Measurements from ENCODE around the gene IRF9. TPM values are rescaled to one million over a fixed set of nuclear protein-coding genes. Genes with fewer than 3 reads are reported as not detected.

Gene IRF9
- total and polyA plus RNA-seq, 2 of the 13 experiments (the other 11 are each of a cell fraction or from before 2014, with no cell fraction given), result 14.9 to 49.7 TPM

DNA sequence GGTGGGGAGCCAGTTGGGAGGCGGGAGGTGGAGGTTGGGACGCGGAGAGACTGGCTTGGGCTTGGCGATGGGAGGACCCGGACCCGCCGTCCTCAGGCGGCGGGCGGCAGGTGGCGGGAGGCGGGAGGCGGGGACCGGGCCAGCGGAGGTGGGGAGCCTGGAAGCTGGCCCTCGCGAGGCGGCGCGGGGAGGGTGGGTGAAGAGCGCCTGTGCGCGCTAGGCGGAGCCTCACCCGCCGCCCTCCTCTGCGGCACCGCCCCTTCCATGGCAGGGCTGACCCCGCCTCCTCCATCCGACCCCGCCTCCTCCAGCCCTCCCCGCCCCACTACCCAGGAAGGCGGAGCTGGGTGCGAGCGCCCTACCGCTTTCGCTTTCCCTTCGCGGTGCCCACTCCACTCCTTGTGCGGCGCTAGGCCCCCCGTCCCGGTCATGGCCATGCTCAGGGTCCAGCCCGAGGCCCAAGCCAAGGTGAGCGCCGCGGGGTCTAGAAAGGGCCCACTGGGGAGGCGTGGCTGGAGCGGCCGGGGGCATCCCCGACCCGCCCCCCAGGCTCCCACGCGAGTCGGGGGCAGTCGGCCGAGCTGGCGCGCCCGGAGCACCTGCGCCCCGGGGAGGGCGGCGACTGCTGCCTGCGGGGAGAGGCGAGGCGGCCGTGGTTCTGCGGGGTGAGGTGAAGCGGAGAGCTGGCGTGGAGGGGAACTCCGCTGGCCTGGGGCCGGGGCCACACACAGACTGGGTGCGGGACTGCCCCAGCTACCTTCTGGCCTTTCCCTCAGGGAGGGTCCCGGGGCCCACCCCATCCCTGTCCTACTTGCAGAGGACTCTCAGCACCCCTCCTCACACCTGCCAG lies 25.0 kb upstream of the IRF9 start, which contains the start of gene PSME1 (continued):
- no peak; the same call in 1 of the 2 replicates for TF ChIP-seq ZHX2 (IDR thresholded peaks at IDR 0.05; ENCODE audit: low read depth)
- TF ChIP-seq ZHX2 (CRISPR knock-in tag; IDR thresholded peaks at IDR 0.05; ENCODE audit: borderline replicate concordance), result 0 out of 2 replicates have a peak, but pooled peaks have one; percentile 89
- TF ChIP-seq HOXD1 (CRISPR knock-in tag; IDR thresholded peaks at IDR 0.05), result peak; percentile 21; the same call in 1 of the 2 replicates
- TF ChIP-seq UBTF (CRISPR knock-in tag; IDR thresholded peaks at IDR 0.05), result peak; percentile 100
- no peak; the same call in 1 of the 2 replicates for TF ChIP-seq ZNF484 (CRISPR knock-in tag; IDR thresholded peaks at IDR 0.05; ENCODE audit: borderline replicate concordance, low read depth)
- no peak for TF ChIP-seq ZNF496 (CRISPR knock-in tag; IDR thresholded peaks at IDR 0.05; ENCODE audit: insufficient replicate concordance)
- TF ChIP-seq, protein P1, sequence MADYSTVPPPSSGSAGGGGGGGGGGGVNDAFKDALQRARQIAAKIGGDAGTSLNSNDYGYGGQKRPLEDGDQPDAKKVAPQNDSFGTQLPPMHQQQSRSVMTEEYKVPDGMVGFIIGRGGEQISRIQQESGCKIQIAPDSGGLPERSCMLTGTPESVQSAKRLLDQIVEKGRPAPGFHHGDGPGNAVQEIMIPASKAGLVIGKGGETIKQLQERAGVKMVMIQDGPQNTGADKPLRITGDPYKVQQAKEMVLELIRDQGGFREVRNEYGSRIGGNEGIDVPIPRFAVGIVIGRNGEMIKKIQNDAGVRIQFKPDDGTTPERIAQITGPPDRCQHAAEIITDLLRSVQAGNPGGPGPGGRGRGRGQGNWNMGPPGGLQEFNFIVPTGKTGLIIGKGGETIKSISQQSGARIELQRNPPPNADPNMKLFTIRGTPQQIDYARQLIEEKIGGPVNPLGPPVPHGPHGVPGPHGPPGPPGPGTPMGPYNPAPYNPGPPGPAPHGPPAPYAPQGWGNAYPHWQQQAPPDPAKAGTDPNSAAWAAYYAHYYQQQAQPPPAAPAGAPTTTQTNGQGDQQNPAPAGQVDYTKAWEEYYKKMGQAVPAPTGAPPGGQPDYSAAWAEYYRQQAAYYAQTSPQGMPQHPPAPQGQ (CRISPR knock-in tag; IDR thresholded peaks at IDR 0.05; ENCODE audit: borderline replicate concordance), result no peak
- peak; percentile 64; the same call in 1 of the 2 replicates for TF ChIP-seq KLF6 (CRISPR knock-in tag; IDR thresholded peaks at IDR 0.05)
- no peak for TF ChIP-seq ZNF572 (CRISPR knock-in tag; IDR thresholded peaks at IDR 0.05)
- TF ChIP-seq, protein P2, sequence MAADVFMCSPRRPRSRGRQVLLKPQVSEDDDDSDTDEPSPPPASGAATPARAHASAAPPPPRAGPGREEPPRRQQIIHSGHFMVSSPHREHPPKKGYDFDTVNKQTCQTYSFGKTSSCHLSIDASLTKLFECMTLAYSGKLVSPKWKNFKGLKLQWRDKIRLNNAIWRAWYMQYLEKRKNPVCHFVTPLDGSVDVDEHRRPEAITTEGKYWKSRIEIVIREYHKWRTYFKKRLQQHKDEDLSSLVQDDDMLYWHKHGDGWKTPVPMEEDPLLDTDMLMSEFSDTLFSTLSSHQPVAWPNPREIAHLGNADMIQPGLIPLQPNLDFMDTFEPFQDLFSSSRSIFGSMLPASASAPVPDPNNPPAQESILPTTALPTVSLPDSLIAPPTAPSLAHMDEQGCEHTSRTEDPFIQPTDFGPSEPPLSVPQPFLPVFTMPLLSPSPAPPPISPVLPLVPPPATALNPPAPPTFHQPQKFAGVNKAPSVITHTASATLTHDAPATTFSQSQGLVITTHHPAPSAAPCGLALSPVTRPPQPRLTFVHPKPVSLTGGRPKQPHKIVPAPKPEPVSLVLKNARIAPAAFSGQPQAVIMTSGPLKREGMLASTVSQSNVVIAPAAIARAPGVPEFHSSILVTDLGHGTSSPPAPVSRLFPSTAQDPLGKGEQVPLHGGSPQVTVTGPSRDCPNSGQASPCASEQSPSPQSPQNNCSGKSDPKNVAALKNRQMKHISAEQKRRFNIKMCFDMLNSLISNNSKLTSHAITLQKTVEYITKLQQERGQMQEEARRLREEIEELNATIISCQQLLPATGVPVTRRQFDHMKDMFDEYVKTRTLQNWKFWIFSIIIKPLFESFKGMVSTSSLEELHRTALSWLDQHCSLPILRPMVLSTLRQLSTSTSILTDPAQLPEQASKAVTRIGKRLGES (CRISPR knock-in tag; IDR thresholded peaks at IDR 0.05; ENCODE audit: borderline replicate concordance), result no peak; the same call in 1 of the 2 replicates

Data from HepG2 (cell line).